GM19467 (cell line): ENCODE results near the gene TUFM.
"Not testable (repeated sequence)": the region's sequence is repeated elsewhere in the genome, so short reads cannot be mapped to it uniquely, and the experiment has no call there.

Source experiments
- ATAC-seq: cut with Tn5 transposase; IDR thresholded peaks from one replicate; pipeline ENCODE4 v1.9.1; 2021; ENCODE audit warnings: mild to moderate bottlenecking, moderate library complexity; ENCODE audit not compliant: unreplicated experiment

Gene TUFM

GRCh38 chr16:28875134-28876018 is 29.2 kb upstream of the TUFM start:
- ATAC-seq, result no peak

DNA sequence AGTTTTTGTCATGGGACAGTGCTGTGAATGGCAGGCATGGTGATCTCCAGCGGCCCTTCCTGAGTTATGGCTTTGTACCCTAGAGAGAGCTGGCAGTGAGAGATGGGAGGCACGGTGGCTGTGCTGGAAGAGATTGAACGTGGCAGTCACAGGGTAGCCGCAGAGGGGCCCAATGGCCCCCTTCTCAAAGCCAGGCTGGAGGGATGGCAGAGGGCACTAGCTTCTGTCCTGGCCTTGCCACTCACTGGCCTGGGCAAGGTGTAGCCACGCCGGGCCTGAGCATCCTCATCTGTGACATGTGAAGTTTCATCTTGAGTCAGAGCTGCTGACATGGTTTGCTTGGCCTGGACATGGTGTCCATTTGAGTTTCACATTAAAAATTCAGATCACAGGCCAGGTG is 28.3 kb upstream of the TUFM start:
- ATAC-seq, result no peak

GRCh38 chr16:28873543-28874201 is 27.5 kb upstream of the TUFM start:
- no peak for ATAC-seq

DNA sequence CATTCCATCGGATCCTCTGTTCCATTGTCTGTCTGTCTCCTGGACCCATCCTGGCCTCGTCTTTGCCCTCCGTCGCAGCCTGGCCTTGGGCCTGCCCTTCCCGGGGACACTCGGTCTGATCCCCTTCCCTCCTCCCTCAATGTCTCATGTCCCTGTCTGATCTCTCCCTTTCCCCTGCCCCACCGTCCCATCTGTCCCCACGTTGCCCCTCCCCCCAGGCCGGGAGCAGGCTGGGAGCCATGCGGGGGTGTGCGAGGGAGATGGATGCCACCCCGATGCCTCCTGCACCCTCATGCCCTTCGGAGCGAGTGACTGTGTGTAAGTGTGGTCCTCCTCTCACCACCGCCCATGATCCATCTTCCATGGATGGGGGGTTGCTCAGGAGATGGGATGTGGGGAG is 26.8 kb upstream of the TUFM start:
- ATAC-seq, result no peak

DNA sequence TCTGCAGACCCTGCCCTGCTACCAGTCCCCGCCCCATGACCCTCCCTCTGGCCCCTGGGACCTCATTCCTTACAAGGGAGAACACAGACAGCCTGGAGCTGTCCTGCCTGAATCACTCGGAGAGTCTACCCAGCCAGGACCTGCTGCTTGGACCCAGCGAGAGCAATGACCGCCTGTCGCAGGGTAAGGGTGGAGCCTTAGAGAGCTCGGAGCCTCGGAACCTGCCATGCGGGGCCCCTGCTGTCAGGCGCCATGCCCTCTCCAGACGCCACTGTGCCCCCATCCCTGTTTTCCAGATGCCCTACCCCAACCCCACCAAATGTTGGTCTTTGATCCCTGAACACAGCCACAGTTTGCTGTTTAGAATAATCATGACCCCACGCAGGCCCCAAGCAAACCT is 23.1 kb upstream of the TUFM start:
- ATAC-seq, result no peak

- ATAC-seq, result not testable (repeated sequence)
These were observed 21.5 kb upstream of the TUFM start for GRCh38 chr16:28867646-28868045.

- ATAC-seq, result no peak
These were observed 21.1 kb upstream of the TUFM start for GRCh38 chr16:28867241-28867640.

GRCh38 chr16:28866454-28866804 is 20.3 kb upstream of the TUFM start:
- ATAC-seq, result no peak

- ATAC-seq, result no peak
These were observed 19.7 kb upstream of the TUFM start for GRCh38 chr16:28865722-28866453.

DNA sequence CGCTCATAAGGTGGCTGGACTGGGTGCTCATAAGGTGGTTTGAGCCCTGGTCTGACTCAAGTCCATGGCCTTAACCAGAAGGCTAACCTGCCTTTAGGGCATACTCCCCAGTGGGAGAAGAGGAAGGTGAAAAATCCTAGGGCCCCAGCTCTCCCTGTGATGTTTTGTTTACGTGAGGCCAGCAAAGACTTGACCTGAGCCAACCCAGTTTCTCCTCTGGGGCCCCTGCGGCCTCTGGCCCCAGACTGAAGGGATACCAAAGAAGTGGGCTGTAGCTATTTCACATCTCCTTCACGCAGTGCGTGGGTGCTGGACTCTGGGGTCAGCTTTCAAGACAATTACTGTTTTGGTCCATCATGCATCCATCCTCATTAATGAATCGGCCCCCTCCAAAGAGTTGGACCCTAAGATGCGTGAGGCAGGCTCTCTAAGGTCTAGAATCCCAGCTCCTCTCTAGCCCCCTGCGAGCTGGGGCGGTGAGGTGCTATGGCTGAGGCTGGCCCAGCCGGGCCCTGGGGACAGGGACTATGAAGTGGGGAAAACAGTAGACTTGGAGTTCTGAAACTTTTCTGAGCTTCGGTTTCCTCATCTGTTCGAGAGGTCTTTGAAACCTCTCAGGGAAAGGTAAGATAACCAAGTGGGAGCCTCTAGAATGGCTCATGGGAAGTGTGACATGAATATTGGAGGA is 19.0 kb upstream of the TUFM start:
- ATAC-seq, result no peak

DNA sequence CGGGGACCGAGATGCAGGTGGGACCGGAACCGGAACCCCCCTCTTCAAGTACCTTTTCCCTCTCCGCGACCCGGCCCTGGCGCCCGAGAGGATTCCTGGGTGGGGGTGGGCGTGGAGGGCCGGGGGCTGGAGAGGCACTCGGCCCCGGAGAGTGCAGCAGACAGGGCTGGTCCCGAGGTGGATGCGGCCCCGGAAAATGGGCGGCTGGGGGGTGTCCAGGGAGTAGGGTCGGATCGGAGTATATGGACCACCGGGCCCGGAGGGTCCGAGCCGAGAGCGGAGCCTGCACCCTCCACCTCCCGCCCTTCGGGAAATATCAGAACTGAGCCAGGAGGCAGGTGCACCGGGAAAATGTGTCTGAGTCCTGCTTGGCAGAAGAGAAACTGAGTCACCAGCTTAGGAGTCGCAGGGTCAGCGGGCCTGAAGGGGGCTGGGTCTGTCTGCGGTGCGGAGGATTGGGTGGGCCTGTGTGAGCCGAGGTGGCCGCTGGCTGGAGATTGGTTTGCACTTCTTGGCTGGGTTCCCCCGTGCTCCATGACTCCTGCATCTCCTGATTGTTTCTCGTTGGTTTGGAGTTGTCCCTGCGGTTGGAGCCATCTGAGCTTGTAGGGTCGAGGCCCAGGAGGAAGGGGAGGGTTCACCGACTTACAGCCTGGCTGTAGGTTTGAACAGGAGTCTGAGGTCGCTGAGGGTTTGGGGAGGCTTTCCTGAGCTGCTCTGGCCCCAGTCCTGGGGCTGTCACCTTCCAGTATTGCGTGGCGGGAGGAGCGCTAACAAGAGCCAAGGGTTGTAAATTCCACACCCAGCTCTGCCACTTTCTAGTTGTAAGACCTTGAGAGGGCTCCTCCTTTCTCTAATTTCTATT is 18.0 kb upstream of the TUFM start:
- ATAC-seq, result no peak

DNA sequence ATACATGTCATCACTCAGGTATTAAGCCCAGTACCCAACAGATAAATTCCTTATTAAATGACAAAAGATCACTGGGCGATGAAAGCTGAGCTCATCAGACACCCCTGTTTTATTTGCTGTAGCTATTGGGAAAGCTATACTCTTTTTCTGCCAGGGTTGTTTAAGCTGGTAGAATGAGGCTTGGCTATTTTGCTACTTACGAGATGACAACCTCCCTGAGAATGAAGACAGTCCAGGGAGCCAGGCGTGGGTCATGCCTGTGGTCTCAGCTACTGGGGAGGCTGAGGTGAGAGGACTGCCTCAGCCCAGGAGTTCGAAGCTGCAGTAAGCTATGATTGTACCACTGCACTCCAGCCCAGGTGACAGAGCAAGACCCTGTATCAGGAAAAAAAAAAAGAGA is 13.2 kb upstream of the TUFM start:
- ATAC-seq, result no peak

- no peak for ATAC-seq
These were observed 12.3 kb upstream of the TUFM start for GRCh38 chr16:28858421-28858820.

- ATAC-seq, result no peak
These were observed 755 bp upstream of the TUFM start for GRCh38 chr16:28846933-28847273.

GRCh38 chr16:28845761-28846079 is 428 bp downstream of the TUFM start:
- ATAC-seq, result peak; percentile 4

DNA sequence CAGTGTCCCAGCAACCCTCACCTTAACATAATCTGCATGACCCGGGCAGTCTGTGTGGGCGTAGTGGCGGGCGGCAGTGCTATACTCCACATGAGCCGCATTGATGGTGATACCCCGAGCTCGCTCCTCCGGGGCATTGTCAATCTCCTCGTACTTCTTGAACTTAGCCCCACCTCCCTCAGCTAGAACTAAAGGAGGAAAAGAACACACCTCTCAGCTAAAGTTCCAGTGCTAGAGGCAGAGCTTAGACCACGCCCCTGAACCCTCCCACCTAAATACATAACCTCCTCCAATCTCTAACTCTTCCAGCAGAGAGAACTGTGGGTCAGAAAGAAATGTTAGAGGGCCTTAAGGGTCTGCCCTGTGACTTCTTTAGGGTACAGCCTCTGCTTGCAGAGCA is 855 bp downstream of the TUFM start:
- no peak for ATAC-seq

DNA sequence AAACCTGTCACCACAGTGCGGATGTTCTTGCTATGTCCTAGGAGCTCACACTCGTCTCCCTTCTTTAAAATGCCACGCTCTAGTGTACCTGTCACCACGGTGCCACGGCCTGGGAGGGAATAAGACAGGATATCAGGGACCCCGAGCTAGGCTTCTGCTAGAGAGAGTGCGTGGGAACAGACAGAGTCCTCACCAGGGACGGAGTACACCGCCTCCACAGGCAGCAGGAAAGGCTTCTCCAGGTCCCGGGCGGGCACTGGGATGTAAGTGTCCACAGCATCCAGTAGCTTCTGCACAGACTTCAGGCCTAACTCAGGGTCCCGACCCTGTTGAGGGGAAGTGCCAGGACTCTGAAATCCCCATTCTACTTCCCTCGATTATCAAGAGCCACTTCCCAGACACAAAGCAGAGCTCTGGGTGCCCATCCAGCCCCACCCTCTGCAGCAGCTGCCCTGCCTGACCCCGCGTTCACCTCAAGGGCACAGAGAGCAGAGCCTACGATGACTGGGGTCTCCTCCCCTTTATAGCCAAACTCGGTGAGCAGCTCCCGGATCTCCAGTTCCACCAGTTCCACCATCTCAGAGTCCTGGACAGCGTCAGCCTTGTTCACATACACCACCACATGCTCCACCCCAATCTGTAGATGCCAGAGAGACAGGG is 1.8 kb downstream of the TUFM start:
- no peak for ATAC-seq

DNA sequence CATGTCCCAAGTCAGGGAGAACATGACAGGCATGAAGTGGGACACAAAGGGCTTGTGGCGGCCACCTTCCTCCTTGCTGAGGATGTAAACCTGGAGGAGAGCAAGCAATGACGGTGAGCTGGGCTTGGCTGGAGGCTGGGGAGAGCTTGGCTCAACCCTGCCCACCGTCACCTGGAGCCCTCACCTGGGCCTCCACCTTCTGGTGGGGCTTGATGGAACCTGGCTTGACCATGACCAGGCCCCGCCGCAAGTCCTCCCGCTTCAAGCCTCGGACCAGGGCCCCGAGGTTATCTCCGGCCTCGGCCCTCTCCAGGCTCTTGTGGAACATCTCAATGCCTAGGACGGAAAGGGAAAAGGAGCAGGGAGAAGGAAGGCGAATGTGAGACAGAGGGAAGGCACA is 2.4 kb downstream of the TUFM start:
- no peak for ATAC-seq

- ATAC-seq, result no peak
These were observed 3.5 kb downstream of the TUFM start for GRCh38 chr16:28842696-28843095.

- ATAC-seq, result no peak
These were observed 6.2 kb downstream of the TUFM start for GRCh38 chr16:28839899-28840298.
